ENCODE results near the gene PRKRIP1.

Gene PRKRIP1

DNA sequence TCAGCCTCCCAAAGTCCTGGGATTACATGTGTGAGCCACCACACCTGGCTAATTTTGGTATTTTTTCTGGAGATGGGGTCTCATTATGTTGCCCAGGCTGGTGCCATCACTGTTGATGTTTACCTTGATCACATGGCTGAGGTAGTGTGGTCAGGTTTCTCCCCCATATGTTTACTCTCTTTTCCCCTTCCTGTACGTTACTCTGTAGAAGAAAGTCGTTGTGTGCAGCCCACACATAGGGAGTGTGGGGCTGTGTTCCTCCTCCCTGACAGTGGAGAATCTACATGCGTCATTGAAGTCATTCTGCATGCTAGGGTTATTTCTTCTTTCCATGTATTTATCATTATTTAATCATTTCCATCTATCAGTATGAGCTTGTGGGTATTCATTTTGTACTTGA is 20.9 kb downstream of the PRKRIP1 start:
- TF ChIP-seq, protein P1, sequence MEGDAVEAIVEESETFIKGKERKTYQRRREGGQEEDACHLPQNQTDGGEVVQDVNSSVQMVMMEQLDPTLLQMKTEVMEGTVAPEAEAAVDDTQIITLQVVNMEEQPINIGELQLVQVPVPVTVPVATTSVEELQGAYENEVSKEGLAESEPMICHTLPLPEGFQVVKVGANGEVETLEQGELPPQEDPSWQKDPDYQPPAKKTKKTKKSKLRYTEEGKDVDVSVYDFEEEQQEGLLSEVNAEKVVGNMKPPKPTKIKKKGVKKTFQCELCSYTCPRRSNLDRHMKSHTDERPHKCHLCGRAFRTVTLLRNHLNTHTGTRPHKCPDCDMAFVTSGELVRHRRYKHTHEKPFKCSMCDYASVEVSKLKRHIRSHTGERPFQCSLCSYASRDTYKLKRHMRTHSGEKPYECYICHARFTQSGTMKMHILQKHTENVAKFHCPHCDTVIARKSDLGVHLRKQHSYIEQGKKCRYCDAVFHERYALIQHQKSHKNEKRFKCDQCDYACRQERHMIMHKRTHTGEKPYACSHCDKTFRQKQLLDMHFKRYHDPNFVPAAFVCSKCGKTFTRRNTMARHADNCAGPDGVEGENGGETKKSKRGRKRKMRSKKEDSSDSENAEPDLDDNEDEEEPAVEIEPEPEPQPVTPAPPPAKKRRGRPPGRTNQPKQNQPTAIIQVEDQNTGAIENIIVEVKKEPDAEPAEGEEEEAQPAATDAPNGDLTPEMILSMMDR (IDR thresholded peaks at IDR 0.05; ENCODE audit: control insufficient read depth, extremely low read depth, insufficient read depth), result no peak

DNA sequence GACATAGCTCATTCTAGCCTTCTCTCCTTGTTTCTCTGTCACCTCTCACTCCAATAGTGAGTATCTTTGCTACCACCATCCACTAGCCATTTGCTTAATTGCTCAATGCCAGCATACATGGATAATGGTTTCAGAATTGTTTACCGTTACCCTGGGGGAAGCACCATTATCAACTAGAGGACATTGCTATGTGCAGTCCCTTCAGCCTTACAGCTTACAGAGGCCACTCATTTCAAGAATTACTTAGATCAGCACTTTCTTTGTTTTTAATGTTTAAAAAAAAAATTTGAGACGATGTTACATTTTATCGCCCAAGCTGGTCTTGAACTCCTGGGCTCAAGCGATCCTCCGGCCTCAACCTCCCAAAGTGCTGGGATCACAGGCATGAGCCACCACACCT is 22.4 kb downstream of the PRKRIP1 start:
- H3K4me3 ChIP-seq (ENCODE audit: low read depth, low read length), result no peak overlapping the region
- DNase-seq (ENCODE audit: low read depth), result no peak
- TF ChIP-seq, protein P1 (IDR thresholded peaks at IDR 0.05; ENCODE audit: control insufficient read depth, extremely low read depth, insufficient read depth), result no peak

More for the DNA sequence above, 20.9 kb downstream of the PRKRIP1 start:
- no peak for DNase-seq (ENCODE audit: low read depth)
- H3K4me3 ChIP-seq (ENCODE audit: low read depth, low read length), result no peak overlapping the region

DNA sequence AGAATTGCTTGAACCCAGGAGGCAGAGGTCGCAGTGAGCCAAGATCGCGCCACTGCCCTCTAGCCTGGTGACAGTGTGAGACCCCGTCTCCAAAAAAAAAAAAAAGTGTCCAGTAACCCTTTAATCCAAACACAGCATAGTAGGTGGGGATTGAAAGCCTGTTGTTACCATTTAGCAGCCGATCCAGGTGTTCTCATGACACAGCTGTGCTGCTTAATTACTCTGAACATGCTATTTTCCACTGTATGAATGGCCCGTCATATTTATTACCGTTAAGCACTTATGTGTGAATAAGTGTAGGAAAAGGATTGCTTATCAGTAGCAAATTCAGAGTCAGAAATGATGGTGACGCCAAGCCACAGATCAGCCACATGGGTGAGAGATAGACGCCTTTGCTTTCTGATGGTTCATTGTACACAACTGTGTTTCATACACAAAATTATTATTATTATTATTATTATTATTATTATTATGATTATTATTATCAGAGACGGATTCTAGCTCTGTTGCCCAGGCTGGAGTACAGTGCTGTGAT is 25.6 kb downstream of the PRKRIP1 start:
- H3K4me3 ChIP-seq (ENCODE audit: low read depth, low read length), result no peak overlapping the region
- TF ChIP-seq, protein P1 (IDR thresholded peaks at IDR 0.05; ENCODE audit: control insufficient read depth, extremely low read depth, insufficient read depth), result no peak
- no peak for DNase-seq (ENCODE audit: low read depth)

DNA sequence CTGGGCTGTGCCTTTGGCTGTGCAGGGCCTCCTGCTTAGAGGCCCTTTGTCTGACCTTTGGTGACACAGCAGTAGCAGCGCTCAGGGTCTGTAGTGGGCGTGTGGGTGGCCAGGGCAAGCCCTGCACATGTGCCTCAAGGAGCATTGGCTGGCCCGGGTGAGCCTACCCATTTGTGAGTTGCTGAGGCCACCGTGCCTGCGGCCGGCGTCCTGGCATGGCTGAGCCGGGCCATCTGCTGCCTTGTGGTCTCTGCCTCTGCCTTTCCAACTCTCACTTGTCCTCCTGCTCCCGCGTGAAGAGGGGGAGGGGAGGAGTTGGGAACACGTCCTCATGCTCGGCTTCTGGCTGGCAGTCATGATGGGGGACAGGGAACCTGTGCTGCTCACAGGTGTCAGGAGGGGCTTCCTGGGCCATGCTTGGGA is 28.0 kb downstream of the PRKRIP1 start:
- H3K4me3 ChIP-seq (ENCODE audit: low read depth, low read length), result no peak overlapping the region
- TF ChIP-seq, protein P1 (IDR thresholded peaks at IDR 0.05; ENCODE audit: control insufficient read depth, extremely low read depth, insufficient read depth), result no peak
- no peak for DNase-seq (ENCODE audit: low read depth)

DNA sequence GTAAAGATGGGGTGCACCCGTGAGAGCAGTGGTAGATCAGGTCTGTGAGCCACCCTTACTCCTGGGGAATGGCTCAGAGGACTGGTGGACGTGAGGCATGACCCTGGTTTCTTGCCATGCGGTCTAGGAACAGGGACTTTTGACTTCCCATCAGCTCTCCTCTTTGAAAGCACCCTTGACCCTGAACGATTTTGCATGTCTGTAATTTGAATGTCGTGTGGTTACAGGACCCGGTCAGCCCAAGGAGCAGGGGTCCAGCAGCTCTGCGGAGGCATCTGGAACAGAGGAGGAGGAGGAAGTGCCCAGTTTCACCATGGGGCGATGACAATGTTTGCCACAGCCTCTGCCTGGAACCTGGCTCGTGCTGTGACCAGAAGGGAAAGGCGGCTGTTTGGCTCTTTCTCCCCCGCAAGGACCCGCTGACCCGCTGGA is 28.6 kb downstream of the PRKRIP1 start:
- no peak for DNase-seq (ENCODE audit: low read depth)
- TF ChIP-seq, protein P1 (IDR thresholded peaks at IDR 0.05; ENCODE audit: control insufficient read depth, extremely low read depth, insufficient read depth), result no peak
- H3K4me3 ChIP-seq (ENCODE audit: low read depth, low read length), result no peak overlapping the region

DNA sequence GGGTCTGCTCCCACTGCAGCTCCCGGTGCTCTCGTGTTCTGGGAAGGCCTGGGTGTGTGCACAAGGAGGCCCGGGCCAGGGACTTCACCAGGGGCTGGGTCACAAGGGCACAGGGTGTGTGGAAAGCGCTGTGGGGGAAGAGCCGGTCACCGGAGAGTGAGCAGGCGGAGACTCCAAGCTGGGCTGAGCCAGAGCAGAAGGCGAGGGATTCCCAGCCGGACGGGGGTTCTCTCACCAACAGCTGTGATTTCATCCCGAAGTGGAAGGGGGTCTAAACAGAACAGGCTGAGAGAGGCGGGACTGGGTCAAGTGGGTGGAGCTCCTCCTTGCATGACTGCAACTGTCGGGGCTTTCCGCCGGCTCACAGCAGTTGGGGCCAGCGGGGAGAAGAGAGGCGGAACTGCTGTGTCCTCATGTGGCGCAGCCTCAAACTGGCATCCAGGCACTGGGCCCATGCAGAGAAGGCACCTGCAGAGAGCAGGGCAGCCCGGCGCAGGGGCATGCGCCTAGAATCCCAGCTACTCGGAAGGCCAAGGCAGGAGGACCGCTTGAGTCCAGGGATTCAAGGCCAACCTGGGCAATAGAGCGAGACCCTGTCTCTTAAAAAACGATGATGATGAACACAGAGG is 29.6 kb downstream of the PRKRIP1 start:
- TF ChIP-seq, protein P1 (IDR thresholded peaks at IDR 0.05; ENCODE audit: control insufficient read depth, extremely low read depth, insufficient read depth), result no peak
- no peak overlapping the region for H3K4me3 ChIP-seq (ENCODE audit: low read depth, low read length)
- DNase-seq (ENCODE audit: low read depth), result no peak
